Uterus (tissue), 2 donors: ENCODE measurements around the gene TJP2.

Experiments
- CTCF ChIP-seq, 4 experiments: fragments of 200-600 bp in 2 of 4; fragments of 450-650 bp in 2 of 4; sonication (generic) in 2 of 4; IDR thresholded peaks; one replicate each; pipeline ENCODE4 v1.5.1; 2016 to 2019; ENCODE audit warnings: antibody characterized with exemption in 4 of 4, mild to moderate bottlenecking in 2 of 4, moderate library complexity in 1 of 4
- POLR2A ChIP-seq, 2 donors: fragments of 450-650 bp; IDR thresholded peaks; one replicate each; pipeline ENCODE4 v1.6.1; 2016; ENCODE audit warnings: antibody characterized with exemption in 2 of 2, mild to moderate bottlenecking in 1 of 2, moderate library complexity in 1 of 2

GRCh38 chr9:69204326-69204725, 30.2 kb downstream of the TJP2 start:
- TF ChIP-seq POLR2A (IDR thresholded peaks at IDR 0.05) (no peak), CTCF (IDR thresholded peaks at IDR 0.05) (no peak)
